Cardiac muscle cell (in vitro differentiated cells and primary cell): ENCODE measurements around the gene TAMALIN. TPM values are rescaled to one million over a fixed set of nuclear protein-coding genes. Genes with fewer than 3 reads are reported as not detected.
A peak's percentile ranks its signal among the peaks of the same experiment; 100 is the strongest.

Experiments
- DNase-seq, 2 donors: peaks; one replicate each; pipeline versions ENCODE4 v3.0.0 to v3.0.0-alpha.2; 2010 to 2017; ENCODE audit warnings: low read depth in 1 of 2, low spot score in 1 of 2
- H3K27ac ChIP-seq: fragments of 200-600 bp; sonication (generic); 2 replicates; pipeline ENCODE4 v1.5.1; 2016
- H3K27me3 ChIP-seq: fragments of 200-600 bp; sonication (generic); 2 replicates; pipeline ENCODE4 v1.6.0; 2016; ENCODE audit warnings: control low read depth
- H3K36me3 ChIP-seq: fragments of 200-600 bp; sonication (generic); 2 replicates; pipeline ENCODE4 v1.5.1; 2016; ENCODE audit warnings: control low read depth
- H3K4me1 ChIP-seq: fragments of 200-600 bp; sonication (generic); 2 replicates; pipeline ENCODE4 v1.8.1; 2017; ENCODE audit warnings: low read depth, mild to moderate bottlenecking, mixed run types
- H3K4me3 ChIP-seq: fragments of 200-600 bp; sonication (generic); 2 replicates; pipeline ENCODE4 v1.5.1; 2016; ENCODE audit warnings: mild to moderate bottlenecking
- H3K9me3 ChIP-seq: fragments of 200-600 bp; sonication (generic); 2 replicates; pipeline ENCODE4 v1.5.1; 2017; ENCODE audit warnings: low read depth, mild to moderate bottlenecking, control low read depth
- CTCF ChIP-seq: IDR thresholded peaks from 2 replicates; pipeline ENCODE4 v1.5.1; 2012; ENCODE audit warnings: low read depth, mild to moderate bottlenecking, low read length
- polyA plus RNA-seq: library from polyadenylated mRNA; unstranded; fragments of >200 nt; fragmentation: Nextera tagmentation; extraction: Ambion mirVana; gene quantifications from 2 replicates; pipeline ENCODE4 v1.2.1, GENCODE V29; 2016
- total RNA-seq: library from RNA; depleted of rRNA; stranded (reverse); fragments of >200 nt; gene quantifications from 2 replicates; pipeline ENCODE4 v1.2.3, GENCODE V29; 2016

TAMALIN gene
- total and polyA plus RNA-seq, 2 experiments from 2014 or later: 8.2 to 12.5 TPM

- peak overlapping the region; percentile 96 for H3K27ac ChIP-seq
- H3K4me3 ChIP-seq: no peak overlapping the region
- no peaks in the 10 kb centered on the region for H3K36me3 ChIP-seq
- peak in 1 of 2 donors; percentile 82 for DNase-seq
- no peaks in the 10 kb centered on the region for H3K9me3 ChIP-seq
- H3K27me3 ChIP-seq: peaks cover 7% of the 10 kb centered on the region
- TF ChIP-seq CTCF: no peak
- peaks cover 33% of the 10 kb centered on the region for H3K4me1 ChIP-seq
These were observed 20.5 kb downstream of the TAMALIN start for GRCh38 chr12:52027085-52027843.

DNA sequence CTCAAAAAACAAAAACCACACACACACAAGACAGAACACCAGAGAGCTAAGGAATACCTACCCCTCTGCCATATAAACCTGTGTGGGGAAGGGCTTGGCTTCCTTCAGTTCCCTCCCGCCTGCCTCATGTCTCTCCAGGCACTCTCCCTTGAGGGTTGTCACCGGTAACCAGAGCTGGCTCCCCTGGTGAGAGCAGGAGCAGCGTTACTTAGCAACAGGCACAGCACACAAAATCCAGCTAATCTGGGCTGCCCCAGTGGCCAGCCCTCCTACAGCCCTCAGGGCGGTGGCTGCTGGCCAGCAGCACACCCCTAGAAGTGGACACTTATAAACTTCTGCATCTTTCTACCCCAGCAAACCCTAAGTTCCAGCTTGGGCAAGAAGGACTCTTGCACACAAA, 22.9 kb downstream of the TAMALIN start:
- no peak overlapping the region for H3K4me3 ChIP-seq
- H3K9me3 ChIP-seq: no peaks in the 10 kb centered on the region
- no peak for TF ChIP-seq CTCF
- no peaks in the 10 kb centered on the region for H3K36me3 ChIP-seq
- peak; percentile 65 to 91 for DNase-seq
- peaks cover 36% of the 10 kb centered on the region for H3K4me1 ChIP-seq
- H3K27ac ChIP-seq: peak overlapping the region; percentile 64
- H3K27me3 ChIP-seq: peaks cover 2% of the 10 kb centered on the region

- H3K4me1 ChIP-seq: peaks cover 23% of the 10 kb centered on the region
- H3K9me3 ChIP-seq: no peaks in the 10 kb centered on the region
- TF ChIP-seq CTCF: no peak
- peak overlapping the region; percentile 61 for H3K27ac ChIP-seq
- H3K36me3 ChIP-seq: no peaks in the 10 kb centered on the region
- H3K27me3 ChIP-seq: peaks cover 2% of the 10 kb centered on the region
- peak overlapping the region; percentile 22 for H3K4me3 ChIP-seq
- peak in 1 of 2 donors; percentile 87 for DNase-seq
These were observed 25.7 kb downstream of the TAMALIN start for GRCh38 chr12:52032446-52032803.

DNA sequence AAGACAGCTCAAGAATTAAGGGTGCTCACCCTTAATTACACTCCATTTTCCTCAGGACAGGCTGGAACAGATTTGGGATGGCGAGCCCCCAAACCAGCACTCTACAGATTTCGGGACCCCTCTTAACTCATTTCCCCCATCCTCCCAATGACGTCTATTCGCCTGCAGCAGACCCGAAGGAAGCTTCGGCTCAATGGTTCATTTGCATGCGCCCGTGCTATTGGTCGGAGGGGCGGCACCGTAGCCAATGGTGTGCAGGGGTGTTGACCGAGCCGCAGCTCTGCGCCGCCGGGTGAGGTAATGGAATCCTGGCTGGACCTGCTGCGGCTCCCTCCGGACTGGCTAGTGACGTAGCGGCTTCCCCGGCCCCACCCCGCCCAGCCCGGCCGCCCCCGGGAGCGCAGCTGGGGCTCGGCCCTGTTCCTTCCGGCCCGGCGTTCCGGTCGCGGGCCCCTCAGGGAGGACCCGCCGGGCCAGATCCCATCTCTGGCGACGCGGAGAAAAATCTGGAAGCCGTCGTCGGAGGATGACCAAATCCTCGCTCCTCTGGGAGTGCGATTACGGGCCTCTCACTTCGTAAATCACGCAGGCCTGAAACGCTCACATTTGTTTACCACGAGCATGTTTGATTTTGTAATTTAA, 26.2 kb downstream of the TAMALIN start:
- Histone ChIP-seq H3K9me3 (no peaks in the 10 kb centered on the region), H3K27me3 (peaks cover 2% of the 10 kb centered on the region), H3K4me1 (peaks cover 22% of the 10 kb centered on the region), H3K4me3 (peak overlapping the region; percentile 22), H3K36me3 (no peaks in the 10 kb centered on the region), H3K27ac (peak overlapping the region; percentile 61)
- peak; percentile 98 to 99 for DNase-seq
- TF ChIP-seq CTCF: no peak

DNA sequence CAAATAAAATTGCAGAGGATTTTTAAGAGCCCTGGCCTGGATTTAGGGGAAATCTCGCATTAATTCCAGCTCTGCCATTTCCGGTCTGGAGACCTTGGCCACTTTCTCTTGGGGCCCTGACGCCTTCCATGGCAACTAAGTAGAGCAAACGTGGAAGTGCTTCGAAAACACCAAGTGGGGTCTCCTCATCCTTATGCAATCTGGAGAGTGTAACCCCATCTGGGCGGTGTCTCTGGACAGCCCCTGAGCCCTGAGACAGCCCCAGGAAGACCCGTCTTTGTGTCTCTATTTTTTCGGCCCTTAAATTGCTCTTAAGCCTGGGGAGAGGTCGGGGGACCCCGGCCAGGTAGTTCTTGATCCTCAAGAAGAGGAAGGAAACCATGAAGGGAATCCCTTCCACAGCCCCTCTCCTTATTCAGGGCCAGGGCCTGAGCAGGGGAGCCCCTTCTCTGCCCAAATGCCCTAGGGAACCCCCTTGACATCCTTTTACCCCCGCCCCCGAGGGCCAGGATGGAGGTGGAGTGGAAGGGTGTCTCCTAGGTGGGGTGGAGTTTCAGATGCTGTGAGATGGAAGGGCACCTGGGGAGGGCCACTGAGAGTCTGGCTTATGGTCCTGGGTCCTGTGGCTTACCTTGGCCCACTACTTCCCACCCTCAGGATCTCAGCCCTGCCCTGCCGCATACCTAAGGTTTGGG, 26.8 kb downstream of the TAMALIN start:
- Histone ChIP-seq H3K27ac (peak overlapping the region; percentile 28), H3K4me1 (peaks cover 22% of the 10 kb centered on the region), H3K36me3 (no peaks in the 10 kb centered on the region), H3K9me3 (no peaks in the 10 kb centered on the region), H3K4me3 (peak overlapping the region; percentile 22), H3K27me3 (peaks cover 2% of the 10 kb centered on the region)
- TF ChIP-seq CTCF: no peak
- no peak for DNase-seq
